C4-2B (cell line): ENCODE measurements around the gene TMEM38B.

Experiments used
- ZFX ChIP-seq: fragments of 450-650 bp; IDR thresholded peaks from 2 replicates; pipeline ENCODE4 v1.6.1; 2017
- TF ChIP-seq, protein P1 (sequence below): fragments of 450-650 bp; conservative IDR thresholded peaks from 2 replicates; pipeline ENCODE4 v1.5.1; 2017; ENCODE audit warnings: mild to moderate bottlenecking

DNA sequence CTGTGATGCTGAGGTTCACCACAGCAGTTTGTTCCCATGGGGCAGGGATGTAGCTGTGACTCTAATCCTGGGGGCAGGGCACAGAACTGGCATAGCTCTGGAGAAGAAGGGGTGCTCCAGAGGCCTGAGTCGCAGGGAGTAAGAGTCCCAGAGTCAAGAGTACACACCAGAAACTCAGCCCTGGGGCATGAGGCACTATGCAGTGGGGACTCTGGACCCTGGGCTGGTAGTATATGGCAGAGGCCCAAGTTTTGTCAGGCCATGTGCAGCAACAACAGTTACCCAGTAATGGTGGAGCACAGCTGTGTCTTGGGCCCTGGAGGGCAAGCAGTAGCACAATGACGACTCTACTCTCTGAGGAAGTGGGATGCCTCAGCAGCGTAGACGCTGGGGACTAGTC, 42.9 kb downstream of the TMEM38B start:
- TF ChIP-seq, protein P1, sequence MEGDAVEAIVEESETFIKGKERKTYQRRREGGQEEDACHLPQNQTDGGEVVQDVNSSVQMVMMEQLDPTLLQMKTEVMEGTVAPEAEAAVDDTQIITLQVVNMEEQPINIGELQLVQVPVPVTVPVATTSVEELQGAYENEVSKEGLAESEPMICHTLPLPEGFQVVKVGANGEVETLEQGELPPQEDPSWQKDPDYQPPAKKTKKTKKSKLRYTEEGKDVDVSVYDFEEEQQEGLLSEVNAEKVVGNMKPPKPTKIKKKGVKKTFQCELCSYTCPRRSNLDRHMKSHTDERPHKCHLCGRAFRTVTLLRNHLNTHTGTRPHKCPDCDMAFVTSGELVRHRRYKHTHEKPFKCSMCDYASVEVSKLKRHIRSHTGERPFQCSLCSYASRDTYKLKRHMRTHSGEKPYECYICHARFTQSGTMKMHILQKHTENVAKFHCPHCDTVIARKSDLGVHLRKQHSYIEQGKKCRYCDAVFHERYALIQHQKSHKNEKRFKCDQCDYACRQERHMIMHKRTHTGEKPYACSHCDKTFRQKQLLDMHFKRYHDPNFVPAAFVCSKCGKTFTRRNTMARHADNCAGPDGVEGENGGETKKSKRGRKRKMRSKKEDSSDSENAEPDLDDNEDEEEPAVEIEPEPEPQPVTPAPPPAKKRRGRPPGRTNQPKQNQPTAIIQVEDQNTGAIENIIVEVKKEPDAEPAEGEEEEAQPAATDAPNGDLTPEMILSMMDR, result no peak
- no peak for TF ChIP-seq ZFX
